ENCODE results near the gene NDUFB3. TPM values are rescaled to one million over a fixed set of nuclear protein-coding genes. Genes with fewer than 3 reads are reported as not detected.

Gene NDUFB3
- total and polyA plus RNA-seq, 2 experiments from 2014 or later: 34.3 to 230 TPM

DNA sequence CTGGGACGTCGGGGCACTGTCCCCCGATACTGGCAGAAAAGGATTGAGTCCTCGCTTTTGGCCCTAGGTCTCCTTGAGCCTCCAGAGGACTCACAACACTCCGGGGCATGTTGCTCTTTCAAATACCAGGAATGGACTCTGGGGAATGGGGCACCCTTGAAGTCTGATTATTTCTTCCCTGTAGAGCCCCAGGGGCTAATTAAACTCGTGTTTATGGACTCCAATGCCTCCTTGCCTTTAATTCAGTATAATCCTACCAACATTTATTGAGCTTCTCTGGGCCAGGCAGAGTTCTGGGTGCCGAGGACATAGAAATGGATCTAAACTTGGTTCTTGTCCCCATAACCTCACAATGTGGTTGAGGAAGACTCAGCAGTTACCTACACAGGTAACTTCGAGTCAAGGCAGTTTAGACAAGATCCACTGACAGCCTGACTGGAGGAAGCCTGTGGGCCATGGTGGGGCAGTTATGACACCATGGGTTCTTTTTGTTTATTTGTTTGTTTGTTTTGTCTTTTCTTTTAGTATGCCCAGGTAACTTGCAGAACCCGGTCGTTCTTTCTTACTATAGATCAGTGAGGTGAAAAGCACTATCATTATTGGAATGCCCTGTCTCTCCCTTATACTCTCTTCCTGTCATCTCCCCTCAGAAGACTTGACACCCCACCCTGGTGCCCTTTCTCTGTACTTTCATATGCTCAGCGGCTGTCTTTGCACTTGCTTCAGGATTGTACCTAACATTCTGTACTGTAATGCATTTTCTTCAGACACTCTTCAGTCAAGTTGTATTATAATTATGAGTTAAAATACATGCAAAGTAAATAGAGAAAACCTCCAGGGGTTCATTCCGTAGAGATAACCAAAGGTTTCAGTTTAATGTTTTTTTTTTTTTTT, 47.4 kb downstream of the NDUFB3 start (continued):
- TF ChIP-seq NANOG (IDR thresholded peaks at IDR 0.05; ENCODE audit: borderline replicate concordance) (no peak), ZNF331 (CRISPR knock-in tag; IDR thresholded peaks at IDR 0.05; ENCODE audit: low read depth) (no peak), EZH2phosphoT487 (IDR thresholded peaks at IDR 0.05; ENCODE audit: unreplicated experiment) (no peak), STAT1 (IDR thresholded peaks at IDR 0.05; ENCODE audit: unreplicated experiment) (no peak), EZH2 (IDR thresholded peaks at IDR 0.05; ENCODE audit: low read depth, unreplicated experiment) (no peak), CREB1 (CRISPR knock-in tag; IDR thresholded peaks at IDR 0.05; ENCODE audit: low read depth) (no peak), JUNB (IDR thresholded peaks at IDR 0.05; ENCODE audit: unreplicated experiment) (no peak), ZNF114 (CRISPR knock-in tag; IDR thresholded peaks at IDR 0.05) (no peak)
- TF ChIP-seq, protein P1, sequence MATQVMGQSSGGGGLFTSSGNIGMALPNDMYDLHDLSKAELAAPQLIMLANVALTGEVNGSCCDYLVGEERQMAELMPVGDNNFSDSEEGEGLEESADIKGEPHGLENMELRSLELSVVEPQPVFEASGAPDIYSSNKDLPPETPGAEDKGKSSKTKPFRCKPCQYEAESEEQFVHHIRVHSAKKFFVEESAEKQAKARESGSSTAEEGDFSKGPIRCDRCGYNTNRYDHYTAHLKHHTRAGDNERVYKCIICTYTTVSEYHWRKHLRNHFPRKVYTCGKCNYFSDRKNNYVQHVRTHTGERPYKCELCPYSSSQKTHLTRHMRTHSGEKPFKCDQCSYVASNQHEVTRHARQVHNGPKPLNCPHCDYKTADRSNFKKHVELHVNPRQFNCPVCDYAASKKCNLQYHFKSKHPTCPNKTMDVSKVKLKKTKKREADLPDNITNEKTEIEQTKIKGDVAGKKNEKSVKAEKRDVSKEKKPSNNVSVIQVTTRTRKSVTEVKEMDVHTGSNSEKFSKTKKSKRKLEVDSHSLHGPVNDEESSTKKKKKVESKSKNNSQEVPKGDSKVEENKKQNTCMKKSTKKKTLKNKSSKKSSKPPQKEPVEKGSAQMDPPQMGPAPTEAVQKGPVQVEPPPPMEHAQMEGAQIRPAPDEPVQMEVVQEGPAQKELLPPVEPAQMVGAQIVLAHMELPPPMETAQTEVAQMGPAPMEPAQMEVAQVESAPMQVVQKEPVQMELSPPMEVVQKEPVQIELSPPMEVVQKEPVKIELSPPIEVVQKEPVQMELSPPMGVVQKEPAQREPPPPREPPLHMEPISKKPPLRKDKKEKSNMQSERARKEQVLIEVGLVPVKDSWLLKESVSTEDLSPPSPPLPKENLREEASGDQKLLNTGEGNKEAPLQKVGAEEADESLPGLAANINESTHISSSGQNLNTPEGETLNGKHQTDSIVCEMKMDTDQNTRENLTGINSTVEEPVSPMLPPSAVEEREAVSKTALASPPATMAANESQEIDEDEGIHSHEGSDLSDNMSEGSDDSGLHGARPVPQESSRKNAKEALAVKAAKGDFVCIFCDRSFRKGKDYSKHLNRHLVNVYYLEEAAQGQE (IDR thresholded peaks at IDR 0.05; ENCODE audit: unreplicated experiment): no peak
- TF ChIP-seq, protein P2, sequence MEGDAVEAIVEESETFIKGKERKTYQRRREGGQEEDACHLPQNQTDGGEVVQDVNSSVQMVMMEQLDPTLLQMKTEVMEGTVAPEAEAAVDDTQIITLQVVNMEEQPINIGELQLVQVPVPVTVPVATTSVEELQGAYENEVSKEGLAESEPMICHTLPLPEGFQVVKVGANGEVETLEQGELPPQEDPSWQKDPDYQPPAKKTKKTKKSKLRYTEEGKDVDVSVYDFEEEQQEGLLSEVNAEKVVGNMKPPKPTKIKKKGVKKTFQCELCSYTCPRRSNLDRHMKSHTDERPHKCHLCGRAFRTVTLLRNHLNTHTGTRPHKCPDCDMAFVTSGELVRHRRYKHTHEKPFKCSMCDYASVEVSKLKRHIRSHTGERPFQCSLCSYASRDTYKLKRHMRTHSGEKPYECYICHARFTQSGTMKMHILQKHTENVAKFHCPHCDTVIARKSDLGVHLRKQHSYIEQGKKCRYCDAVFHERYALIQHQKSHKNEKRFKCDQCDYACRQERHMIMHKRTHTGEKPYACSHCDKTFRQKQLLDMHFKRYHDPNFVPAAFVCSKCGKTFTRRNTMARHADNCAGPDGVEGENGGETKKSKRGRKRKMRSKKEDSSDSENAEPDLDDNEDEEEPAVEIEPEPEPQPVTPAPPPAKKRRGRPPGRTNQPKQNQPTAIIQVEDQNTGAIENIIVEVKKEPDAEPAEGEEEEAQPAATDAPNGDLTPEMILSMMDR (conservative IDR thresholded peaks at IDR 0.05; ENCODE audit: low read depth in 2 of 2): no peak

- Histone ChIP-seq H3K9me2 (ENCODE audit: insufficient read depth) (no peaks in the 10 kb centered on the region), H4K20me1 (replicated peaks; ENCODE audit: insufficient read depth) (no peaks in the 10 kb centered on the region), H2AFZ (no peak overlapping the region), H3K36me3 (ENCODE audit: insufficient read depth) (no peaks in the 10 kb centered on the region), H3K27ac (ENCODE audit: low read depth) (no peak overlapping the region), H3K79me2 (replicated peaks; ENCODE audit: insufficient read depth) (peaks cover 12% of the 10 kb centered on the region; the same call in 1 of the 2 replicates), H3K27me3 (ENCODE audit: insufficient read depth) (no peaks in the 10 kb centered on the region), H3K4me2 (no peak overlapping the region), H3K4me1 (ENCODE audit: insufficient read depth) (peaks cover 39% of the 10 kb centered on the region), H3K4me3 (no peak overlapping the region), H3F3A (replicated peaks; ENCODE audit: low read depth) (no peaks in the 10 kb centered on the region)
- no peak for ATAC-seq
- no peak for TF ChIP-seq ZNF331 (CRISPR knock-in tag; IDR thresholded peaks at IDR 0.05; ENCODE audit: low read depth)
- no peak for TF ChIP-seq ZNF462 (CRISPR knock-in tag; IDR thresholded peaks at IDR 0.05)
- no peak for TF ChIP-seq EZH2 (IDR thresholded peaks at IDR 0.05; ENCODE audit: low read depth, unreplicated experiment)
- TF ChIP-seq CREB1 (CRISPR knock-in tag; IDR thresholded peaks at IDR 0.05; ENCODE audit: low read depth): no peak
- H3K4me1 Mint-ChIP-seq: peaks cover 48% of the 10 kb centered on the region
- DNase-seq (ENCODE audit: low spot score): no peak
- H3K36me3 Mint-ChIP-seq (ENCODE audit: low read depth): no peaks in the 10 kb centered on the region
- no peak overlapping the region for H3K27ac Mint-ChIP-seq
- H3K27me3 Mint-ChIP-seq (ENCODE audit: insufficient read depth, low read depth, poor library complexity): peaks cover 11% of the 10 kb centered on the region
- no peaks in the 10 kb centered on the region for H3K9me3 Mint-ChIP-seq
- no peak overlapping the region for H3K4me3 Mint-ChIP-seq
Observed at GRCh38 chr2:201122276-201122675, 50.5 kb downstream of the NDUFB3 start.

Measured in GM23338 (cell line).